ENCODE results near the gene ETS1. TPM values are rescaled to one million over a fixed set of nuclear protein-coding genes. Genes with fewer than 3 reads are reported as not detected.

ETS1 gene
- total and polyA plus RNA-seq, 12 donors = 9.6 to 61.7 (median 43.1) TPM

GRCh38 chr11:128477278-128477677 is 110.1 kb downstream of the ETS1 start:
- TF ChIP-seq POLR2A (IDR thresholded peaks at IDR 0.05) = no peak
- no peak for TF ChIP-seq CTCF (IDR thresholded peaks at IDR 0.05)
- WGBS, 4 donors = 94 to 100% (median 95%) methylated on average over 3 of the region's 3 CpGs
- peaks cover 0 to 20% of the 10 kb centered on the region in 2 donors for H3K36me3 ChIP-seq (replicated peaks in 1 of 2)
- peak overlapping the region in 2 of 5 donors; percentile 28 to 45 for H3K27ac ChIP-seq
- no peak for DNase-seq
- H3K27me3 ChIP-seq = no peaks in the 10 kb centered on the region
- intact Hi-C loops (cut with DNase I) = no loop called here
- H3K4me3 ChIP-seq = no peak overlapping the region
- no peaks in the 10 kb centered on the region for H3K9me3 ChIP-seq (replicated peaks in 1 of 3)
- H3K4me1 ChIP-seq (replicated peaks in 1 of 2) = peaks cover 53 to 63% of the 10 kb centered on the region in 2 donors

- H3K27me3 ChIP-seq = no peaks in the 10 kb centered on the region
- peak in 1 of 2 donors; percentile 37 for TF ChIP-seq POLR2A (IDR thresholded peaks at IDR 0.05)
- no peak for TF ChIP-seq CTCF (IDR thresholded peaks at IDR 0.05)
- H3K36me3 ChIP-seq (replicated peaks in 1 of 2) = peaks cover 0 to 20% of the 10 kb centered on the region in 2 donors
- peak in 3 of 7 donors; percentile 54 to 77 (median 59) for DNase-seq
- intact Hi-C loops (cut with DNase I) = no loop called here
- no peaks in the 10 kb centered on the region for H3K9me3 ChIP-seq (replicated peaks in 1 of 3)
- no peak overlapping the region for H3K4me3 ChIP-seq
- peak overlapping the region in 2 of 5 donors; percentile 28 to 45 for H3K27ac ChIP-seq
- WGBS, 4 donors = 44 to 61% (median 52%) methylated on average over 7 of the region's 7 CpGs
- H3K4me1 ChIP-seq (replicated peaks in 1 of 2) = peaks cover 49 to 63% of the 10 kb centered on the region in 2 donors
These were observed 110.6 kb downstream of the ETS1 start for GRCh38 chr11:128476729-128477128.

- Histone ChIP-seq H3K9me3 (replicated peaks in 1 of 3) (no peaks in the 10 kb centered on the region), H3K36me3 (replicated peaks in 1 of 2) (peaks cover 0 to 20% of the 10 kb centered on the region in 2 donors), H3K27me3 (no peaks in the 10 kb centered on the region), H3K4me1 (replicated peaks in 1 of 2) (peaks cover 45 to 63% of the 10 kb centered on the region in 2 donors), H3K4me3 (no peak overlapping the region), H3K27ac (no peak overlapping the region)
- WGBS, 4 donors = 0 to 25% (median 12%) methylated on average over 1 of the region's 1 CpG
- intact Hi-C loops (cut with DNase I) = no loop called here
- no peak for TF ChIP-seq POLR2A (IDR thresholded peaks at IDR 0.05)
- no peak for TF ChIP-seq CTCF (IDR thresholded peaks at IDR 0.05)
- no peak for DNase-seq
These were observed 111.3 kb downstream of the ETS1 start for GRCh38 chr11:128476049-128476448.

- Histone ChIP-seq H3K27ac (peak overlapping the region in 3 of 5 donors; percentile 23 to 57 (median 26)), H3K27me3 (no peaks in the 10 kb centered on the region), H3K9me3 (replicated peaks in 1 of 3) (no peaks in the 10 kb centered on the region), H3K4me1 (replicated peaks in 1 of 2) (peaks cover 33 to 47% of the 10 kb centered on the region in 2 donors), H3K4me3 (no peak overlapping the region), H3K36me3 (replicated peaks in 1 of 2) (peaks cover 0 to 14% of the 10 kb centered on the region in 2 donors)
- 62 to 70% (median 64%) methylated on average over 8 of the region's 8 CpGs for WGBS, 4 donors
- intact Hi-C loops (cut with DNase I) = no loop called here
- DNase-seq = no peak
- TF ChIP-seq CTCF (IDR thresholded peaks at IDR 0.05) (no peak), POLR2A (IDR thresholded peaks at IDR 0.05) (no peak)
These were observed 113.1 kb downstream of the ETS1 start for GRCh38 chr11:128474036-128474874.

Measured in adrenal gland (tissue), 12 donors.